Hematopoietic multipotent progenitor cell treated with erythropoietin and hydrocortisone succinate and interleukin-3 and kit ligand, for 4 days (in vitro differentiated cells): Measurements from ENCODE around the gene GPD1L.
"Not testable (repeated sequence)": the region's sequence is repeated elsewhere in the genome, so short reads cannot be mapped to it uniquely, and the experiment has no call there.

Experiments
- DNase-seq: peaks from one replicate; pipeline ENCODE4 v3.0.0-alpha.2; 2015

Gene GPD1L

GRCh38 chr3:32106929-32107362 is 526 bp downstream of the GPD1L start:
- peak; percentile 72 for DNase-seq

- DNase-seq, result not testable (repeated sequence)
These were observed 1.8 kb downstream of the GPD1L start for GRCh38 chr3:32108224-32108623.

GRCh38 chr3:32109256-32109655 is 2.8 kb downstream of the GPD1L start:
- DNase-seq, result peak; percentile 19

GRCh38 chr3:32110233-32110760 is 3.9 kb downstream of the GPD1L start:
- no peak for DNase-seq

- no peak for DNase-seq
These were observed 5.1 kb downstream of the GPD1L start for GRCh38 chr3:32111560-32111959.

- DNase-seq, result no peak
These were observed 7.1 kb downstream of the GPD1L start for GRCh38 chr3:32113566-32113965.

GRCh38 chr3:32113981-32114545 is 7.6 kb downstream of the GPD1L start:
- no peak for DNase-seq

- not testable (repeated sequence) for DNase-seq
These were observed 8.3 kb downstream of the GPD1L start for GRCh38 chr3:32114546-32115386.

- no peak for DNase-seq
These were observed 10.9 kb downstream of the GPD1L start for GRCh38 chr3:32117320-32117719.

GRCh38 chr3:32118215-32118614 is 11.8 kb downstream of the GPD1L start:
- DNase-seq, result no peak

- DNase-seq, result peak; percentile 67
These were observed 14.1 kb downstream of the GPD1L start for GRCh38 chr3:32120471-32120870.

GRCh38 chr3:32121137-32121536 is 14.7 kb downstream of the GPD1L start:
- no peak for DNase-seq

GRCh38 chr3:32123620-32124019 is 17.2 kb downstream of the GPD1L start:
- no peak for DNase-seq

- no peak for DNase-seq
These were observed 18.6 kb downstream of the GPD1L start for GRCh38 chr3:32125012-32125411.

GRCh38 chr3:32126305-32127015 is 20.0 kb downstream of the GPD1L start:
- no peak for DNase-seq

GRCh38 chr3:32127219-32127826 is 20.9 kb downstream of the GPD1L start:
- DNase-seq, result no peak

GRCh38 chr3:32128936-32129335 is 22.5 kb downstream of the GPD1L start:
- DNase-seq, result peak; percentile 73

GRCh38 chr3:32129832-32130231 is 23.4 kb downstream of the GPD1L start:
- DNase-seq, result no peak

GRCh38 chr3:32132121-32132520 is 25.7 kb downstream of the GPD1L start:
- no peak for DNase-seq

GRCh38 chr3:32132706-32133105 is 26.3 kb downstream of the GPD1L start:
- DNase-seq, result no peak

GRCh38 chr3:32136703-32137102 is 30.3 kb downstream of the GPD1L start:
- no peak for DNase-seq

GRCh38 chr3:32137870-32138269 is 31.4 kb downstream of the GPD1L start:
- DNase-seq, result no peak

GRCh38 chr3:32138545-32139104 is 32.2 kb downstream of the GPD1L start:
- DNase-seq, result peak; percentile 71
